ENCODE results near the gene SLC30A4.

SLC30A4 gene

GRCh38 chr15:45449916-45450867 is 72.4 kb downstream of the SLC30A4 start:
- DNase-seq: no peak

GRCh38 chr15:45449395-45449794 is 73.2 kb downstream of the SLC30A4 start:
- DNase-seq: no peak

- no peak for DNase-seq
Measured at GRCh38 chr15:45448066-45448915, 74.3 kb downstream of the SLC30A4 start.

GRCh38 chr15:45443645-45444044 is 78.9 kb downstream of the SLC30A4 start:
- no peak for DNase-seq

GRCh38 chr15:45442507-45443135 is 79.9 kb downstream of the SLC30A4 start:
- no peak for DNase-seq

- no peak for DNase-seq
Measured at GRCh38 chr15:45441686-45442085, 80.9 kb downstream of the SLC30A4 start.

GRCh38 chr15:45441036-45441435 is 81.5 kb downstream of the SLC30A4 start:
- no peak for DNase-seq

- DNase-seq: no peak
Measured at GRCh38 chr15:45439521-45440260, 82.9 kb downstream of the SLC30A4 start.

- DNase-seq: no peak
Measured at GRCh38 chr15:45435124-45435903, 87.2 kb downstream of the SLC30A4 start.

GRCh38 chr15:45434078-45434567 is 88.4 kb downstream of the SLC30A4 start:
- no peak for DNase-seq

- no peak for DNase-seq
Measured at GRCh38 chr15:45431511-45431910, 91.0 kb downstream of the SLC30A4 start.

GRCh38 chr15:45429941-45430792 is 92.4 kb downstream of the SLC30A4 start:
- peak; percentile 5 to 8 for DNase-seq

Data from Kasumi-1 (cell line).